OCI-LY1 (cell line): ENCODE measurements around the gene EXD3.

Source experiments
- EZH2 ChIP-seq: fragments of 200-600 bp; sonication (generic), shearing (Covaris generic); IDR thresholded peaks from 2 replicates; pipeline ENCODE4 v1.8.0; 2017; ENCODE audit warnings: borderline replicate concordance, mixed run types, mild to moderate bottlenecking, antibody characterized with exemption, low read length, moderate library complexity, mixed read lengths
- TF ChIP-seq, protein P1 (sequence below): fragments of 200-600 bp; sonication (generic), shearing (Covaris generic); IDR thresholded peaks from 2 replicates; pipeline ENCODE4 v1.5.1; 2017; ENCODE audit warnings: mild to moderate bottlenecking, antibody characterized with exemption, low read length, moderate library complexity, mixed read lengths

DNA sequence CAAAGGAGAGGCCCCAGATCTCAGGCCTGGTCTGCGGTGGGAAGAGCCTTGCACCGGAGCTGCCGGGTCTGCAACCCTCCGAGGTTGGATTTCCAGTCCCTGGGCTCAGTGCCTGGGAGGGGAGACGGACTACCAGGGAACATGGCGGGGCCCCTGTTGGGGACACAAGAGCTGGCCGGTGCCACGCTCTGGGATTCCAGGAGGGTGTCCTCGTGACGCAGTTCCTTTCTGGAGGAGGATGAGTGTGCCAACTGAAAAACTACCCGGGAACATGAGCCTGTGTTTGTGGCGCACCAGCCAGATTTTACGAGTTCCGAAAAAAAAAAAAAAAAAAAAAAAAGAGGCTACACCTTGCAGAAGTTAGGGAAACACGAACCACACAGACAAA is 129.9 kb downstream of the EXD3 start:
- TF ChIP-seq, protein P1, sequence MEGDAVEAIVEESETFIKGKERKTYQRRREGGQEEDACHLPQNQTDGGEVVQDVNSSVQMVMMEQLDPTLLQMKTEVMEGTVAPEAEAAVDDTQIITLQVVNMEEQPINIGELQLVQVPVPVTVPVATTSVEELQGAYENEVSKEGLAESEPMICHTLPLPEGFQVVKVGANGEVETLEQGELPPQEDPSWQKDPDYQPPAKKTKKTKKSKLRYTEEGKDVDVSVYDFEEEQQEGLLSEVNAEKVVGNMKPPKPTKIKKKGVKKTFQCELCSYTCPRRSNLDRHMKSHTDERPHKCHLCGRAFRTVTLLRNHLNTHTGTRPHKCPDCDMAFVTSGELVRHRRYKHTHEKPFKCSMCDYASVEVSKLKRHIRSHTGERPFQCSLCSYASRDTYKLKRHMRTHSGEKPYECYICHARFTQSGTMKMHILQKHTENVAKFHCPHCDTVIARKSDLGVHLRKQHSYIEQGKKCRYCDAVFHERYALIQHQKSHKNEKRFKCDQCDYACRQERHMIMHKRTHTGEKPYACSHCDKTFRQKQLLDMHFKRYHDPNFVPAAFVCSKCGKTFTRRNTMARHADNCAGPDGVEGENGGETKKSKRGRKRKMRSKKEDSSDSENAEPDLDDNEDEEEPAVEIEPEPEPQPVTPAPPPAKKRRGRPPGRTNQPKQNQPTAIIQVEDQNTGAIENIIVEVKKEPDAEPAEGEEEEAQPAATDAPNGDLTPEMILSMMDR = no peak
- no peak for TF ChIP-seq EZH2
